MG63 (cell line): ENCODE measurements around the gene BPGM. TPM values are rescaled to one million over a fixed set of nuclear protein-coding genes. Genes with fewer than 3 reads are reported as not detected.
"Not testable (repeated sequence)": the region's sequence is repeated elsewhere in the genome, so short reads cannot be mapped to it uniquely, and the experiment has no call there.

Experiments used
- DNase-seq: peaks from one replicate; pipeline ENCODE4 v3.0.0-alpha.2; 2020
- H3K27me3 ChIP-seq: fragments of 250-450 bp; sonication (Bioruptor Pico); 2 replicates; pipeline ENCODE4 v1.5.1; 2020; ENCODE audit warnings: mild to moderate bottlenecking, moderate library complexity
- H3K36me3 ChIP-seq: fragments of 250-450 bp; sonication (Bioruptor Pico); 2 replicates; pipeline ENCODE4 v1.5.1; 2020; ENCODE audit warnings: mild to moderate bottlenecking, moderate library complexity
- H3K4me3 ChIP-seq: fragments of 250-450 bp; sonication (Bioruptor Pico); 2 replicates; pipeline ENCODE4 v1.5.1; 2020; ENCODE audit warnings: mild to moderate bottlenecking, moderate library complexity
- H3K9me3 ChIP-seq: fragments of 250-450 bp; sonication (Bioruptor Pico); 2 replicates; pipeline ENCODE4 v1.5.1; 2020; ENCODE audit warnings: mild to moderate bottlenecking, moderate library complexity
- total RNA-seq: library from RNA; depleted of rRNA; stranded (reverse); fragments of >200 nt; shearing (Covaris generic); gene quantifications from 2 replicates; pipeline ENCODE4 v1.2.3, GENCODE V29; 2014; ENCODE audit warnings: low replicate concordance

BPGM gene
- total RNA-seq, 1 experiment from 2014 or later, result 9.6 TPM

- no peak for DNase-seq
- Histone ChIP-seq H3K9me3 (no peaks in the 10 kb centered on the region), H3K36me3 (no peaks in the 10 kb centered on the region), H3K4me3 (peak overlapping the region; percentile 84), H3K27me3 (no peaks in the 10 kb centered on the region)
These were observed 718 bp upstream of the BPGM start for GRCh38 chr7:134645935-134646334.

GRCh38 chr7:134648456-134648855 is 1.8 kb downstream of the BPGM start:
- no peak overlapping the region for H3K4me3 ChIP-seq
- no peaks in the 10 kb centered on the region for H3K27me3 ChIP-seq
- DNase-seq, result no peak
- no peaks in the 10 kb centered on the region for H3K36me3 ChIP-seq
- no peaks in the 10 kb centered on the region for H3K9me3 ChIP-seq

- no peak overlapping the region for H3K4me3 ChIP-seq
- H3K9me3 ChIP-seq, result no peaks in the 10 kb centered on the region
- H3K27me3 ChIP-seq, result no peaks in the 10 kb centered on the region
- no peak for DNase-seq
- H3K36me3 ChIP-seq, result no peaks in the 10 kb centered on the region
These were observed 2.6 kb downstream of the BPGM start for GRCh38 chr7:134649226-134649775.

- Histone ChIP-seq H3K9me3 (no peaks in the 10 kb centered on the region), H3K27me3 (no peaks in the 10 kb centered on the region), H3K36me3 (no peaks in the 10 kb centered on the region), H3K4me3 (no peak overlapping the region)
- DNase-seq, result no peak
These were observed 5.3 kb downstream of the BPGM start for GRCh38 chr7:134651991-134652390.

GRCh38 chr7:134654104-134654775 is 7.6 kb downstream of the BPGM start:
- no peak for DNase-seq
- no peaks in the 10 kb centered on the region for H3K9me3 ChIP-seq
- H3K4me3 ChIP-seq, result no peak overlapping the region
- H3K36me3 ChIP-seq, result no peaks in the 10 kb centered on the region
- H3K27me3 ChIP-seq, result no peaks in the 10 kb centered on the region

- Histone ChIP-seq H3K9me3 (no peaks in the 10 kb centered on the region), H3K36me3 (peaks cover 4% of the 10 kb centered on the region), H3K4me3 (no peak overlapping the region), H3K27me3 (no peaks in the 10 kb centered on the region)
- DNase-seq, result no peak
These were observed 10.9 kb downstream of the BPGM start for GRCh38 chr7:134657526-134657925.

- DNase-seq, result no peak
- no peaks in the 10 kb centered on the region for H3K27me3 ChIP-seq
- H3K9me3 ChIP-seq, result no peaks in the 10 kb centered on the region
- H3K4me3 ChIP-seq, result no peak overlapping the region
- peaks cover 4% of the 10 kb centered on the region for H3K36me3 ChIP-seq
These were observed 13.7 kb downstream of the BPGM start for GRCh38 chr7:134660242-134660785.

GRCh38 chr7:134660961-134661376 is 14.3 kb downstream of the BPGM start:
- Histone ChIP-seq H3K9me3 (no peaks in the 10 kb centered on the region), H3K36me3 (peaks cover 4% of the 10 kb centered on the region), H3K27me3 (no peaks in the 10 kb centered on the region), H3K4me3 (no peak overlapping the region)
- DNase-seq, result peak; percentile 35

- DNase-seq, result no peak
- Histone ChIP-seq H3K4me3 (no peak overlapping the region), H3K9me3 (no peaks in the 10 kb centered on the region), H3K27me3 (no peaks in the 10 kb centered on the region), H3K36me3 (peaks cover 4% of the 10 kb centered on the region)
These were observed 15.7 kb downstream of the BPGM start for GRCh38 chr7:134662166-134662870.

GRCh38 chr7:134662871-134663205 is 16.2 kb downstream of the BPGM start:
- DNase-seq, result no peak
- Histone ChIP-seq H3K4me3 (no peak overlapping the region), H3K36me3 (peaks cover 4% of the 10 kb centered on the region)

GRCh38 chr7:134665045-134665444 is 18.4 kb downstream of the BPGM start:
- DNase-seq, H3K36me3 ChIP-seq, H3K9me3 ChIP-seq, H3K27me3 ChIP-seq, H3K4me3 ChIP-seq: not testable (repeated sequence)

More at GRCh38 chr7:134662871-134663205, 16.2 kb downstream of the BPGM start:
- Histone ChIP-seq H3K27me3 (no peaks in the 10 kb centered on the region), H3K9me3 (no peaks in the 10 kb centered on the region)

GRCh38 chr7:134667899-134668298 is 21.2 kb downstream of the BPGM start:
- Histone ChIP-seq H3K4me3 (no peak overlapping the region), H3K9me3 (no peaks in the 10 kb centered on the region), H3K27me3 (no peaks in the 10 kb centered on the region), H3K36me3 (no peaks in the 10 kb centered on the region; the same call in 1 of the 2 replicates)
- no peak for DNase-seq

- H3K9me3 ChIP-seq, result no peaks in the 10 kb centered on the region
- no peaks in the 10 kb centered on the region for H3K27me3 ChIP-seq
- no peaks in the 10 kb centered on the region; the same call in 1 of the 2 replicates for H3K36me3 ChIP-seq
- H3K4me3 ChIP-seq, result no peak overlapping the region
- DNase-seq, result no peak
These were observed 22.7 kb downstream of the BPGM start for GRCh38 chr7:134669388-134669787.

GRCh38 chr7:134669845-134670373 is 23.3 kb downstream of the BPGM start:
- Histone ChIP-seq H3K4me3 (no peak overlapping the region), H3K27me3 (no peaks in the 10 kb centered on the region), H3K36me3 (no peaks in the 10 kb centered on the region; the same call in 1 of the 2 replicates), H3K9me3 (no peaks in the 10 kb centered on the region)
- DNase-seq, result peak; percentile 78

GRCh38 chr7:134671609-134672008 is 25.0 kb downstream of the BPGM start:
- H3K36me3 ChIP-seq, result no peaks in the 10 kb centered on the region; the same call in 1 of the 2 replicates
- no peaks in the 10 kb centered on the region for H3K9me3 ChIP-seq
- no peak for DNase-seq
- H3K4me3 ChIP-seq, result no peak overlapping the region
- no peaks in the 10 kb centered on the region for H3K27me3 ChIP-seq

GRCh38 chr7:134674424-134674823 is 27.8 kb downstream of the BPGM start:
- H3K9me3 ChIP-seq, result no peaks in the 10 kb centered on the region
- DNase-seq, result no peak
- no peak overlapping the region for H3K4me3 ChIP-seq
- H3K27me3 ChIP-seq, result no peaks in the 10 kb centered on the region
- no peaks in the 10 kb centered on the region for H3K36me3 ChIP-seq

GRCh38 chr7:134676743-134677142 is 30.1 kb downstream of the BPGM start:
- no peak overlapping the region for H3K4me3 ChIP-seq
- H3K27me3 ChIP-seq, result no peaks in the 10 kb centered on the region
- 0 out of 2 replicates have a peak, but pooled peaks cover 2% of the 10 kb centered on the region for H3K36me3 ChIP-seq
- H3K9me3 ChIP-seq, result no peaks in the 10 kb centered on the region
- DNase-seq, result no peak
